HFF-Myc (cell line): ENCODE measurements around the gene SH3PXD2B.

Experiments used
- DNase-seq: peaks from one replicate; pipeline ENCODE4 v3.0.0-alpha.2; 2011; ENCODE audit warnings: low read depth; ENCODE audit errors: extremely low read depth
- H3K4me3 ChIP-seq: replicated peaks from 2 replicates; pipeline ENCODE4 v1.5.1; 2011; ENCODE audit warnings: low read depth, mild to moderate bottlenecking, control low read depth, low read length
- TF ChIP-seq, protein P1 (sequence below): IDR thresholded peaks from 2 replicates; pipeline ENCODE4 v1.5.1; 2012; ENCODE audit warnings: mild to moderate bottlenecking, low read depth, low read length, control low read depth; ENCODE audit errors: missing control alignments

The SH3PXD2B gene

DNA sequence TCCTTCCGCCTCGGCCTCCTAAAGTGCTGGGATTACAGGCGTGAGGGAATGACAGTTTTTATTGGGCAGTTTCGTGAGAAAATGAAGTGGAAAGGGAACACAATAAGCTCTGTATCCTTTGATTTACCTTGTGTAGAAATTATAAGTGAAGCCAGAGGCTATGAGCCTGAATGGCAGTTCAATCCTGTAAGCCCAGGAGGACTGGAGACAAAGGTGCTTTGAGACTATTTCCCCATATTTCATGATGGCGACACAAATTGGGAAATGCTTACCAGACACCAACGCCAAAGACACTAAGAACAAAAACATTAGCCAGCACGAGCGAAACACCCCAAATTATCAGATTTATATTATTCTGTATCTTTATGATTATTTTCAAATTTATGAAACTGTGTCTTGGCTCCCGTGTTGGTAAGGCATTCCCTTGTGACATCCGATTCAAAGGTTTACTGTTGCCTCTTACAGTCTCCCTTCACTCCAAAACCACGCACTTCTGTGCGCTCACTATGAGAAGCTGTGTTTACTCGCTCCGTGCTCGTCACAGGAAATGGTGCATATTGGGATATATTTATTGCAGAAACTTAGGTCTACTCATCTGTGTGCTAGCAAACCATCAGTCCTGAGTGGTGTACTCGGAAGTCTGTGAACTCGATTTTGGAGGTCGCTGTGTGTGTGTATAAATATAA lies 73.9 kb downstream of the SH3PXD2B start:
- no peak for DNase-seq
- no peak overlapping the region for H3K4me3 ChIP-seq
- TF ChIP-seq, protein P1, sequence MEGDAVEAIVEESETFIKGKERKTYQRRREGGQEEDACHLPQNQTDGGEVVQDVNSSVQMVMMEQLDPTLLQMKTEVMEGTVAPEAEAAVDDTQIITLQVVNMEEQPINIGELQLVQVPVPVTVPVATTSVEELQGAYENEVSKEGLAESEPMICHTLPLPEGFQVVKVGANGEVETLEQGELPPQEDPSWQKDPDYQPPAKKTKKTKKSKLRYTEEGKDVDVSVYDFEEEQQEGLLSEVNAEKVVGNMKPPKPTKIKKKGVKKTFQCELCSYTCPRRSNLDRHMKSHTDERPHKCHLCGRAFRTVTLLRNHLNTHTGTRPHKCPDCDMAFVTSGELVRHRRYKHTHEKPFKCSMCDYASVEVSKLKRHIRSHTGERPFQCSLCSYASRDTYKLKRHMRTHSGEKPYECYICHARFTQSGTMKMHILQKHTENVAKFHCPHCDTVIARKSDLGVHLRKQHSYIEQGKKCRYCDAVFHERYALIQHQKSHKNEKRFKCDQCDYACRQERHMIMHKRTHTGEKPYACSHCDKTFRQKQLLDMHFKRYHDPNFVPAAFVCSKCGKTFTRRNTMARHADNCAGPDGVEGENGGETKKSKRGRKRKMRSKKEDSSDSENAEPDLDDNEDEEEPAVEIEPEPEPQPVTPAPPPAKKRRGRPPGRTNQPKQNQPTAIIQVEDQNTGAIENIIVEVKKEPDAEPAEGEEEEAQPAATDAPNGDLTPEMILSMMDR, result no peak

DNA sequence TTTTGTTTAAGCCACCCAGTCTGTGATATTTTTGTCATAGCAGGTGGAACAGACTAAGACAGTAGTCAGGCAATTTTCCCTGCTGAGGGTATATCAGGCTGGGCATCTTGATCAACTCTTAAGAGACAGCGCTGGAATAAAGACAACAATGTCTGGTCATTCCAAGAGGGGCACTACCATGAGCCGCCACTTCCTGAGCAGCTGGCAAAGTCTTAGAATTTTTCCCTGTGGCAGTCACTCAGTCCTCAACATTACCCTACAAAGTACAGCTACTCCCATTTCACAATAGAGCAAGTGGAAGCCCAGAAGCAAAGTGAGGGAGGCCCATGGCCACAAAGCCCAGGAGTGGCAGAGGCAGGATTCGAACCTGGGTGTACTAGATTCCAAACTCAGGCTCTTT lies 74.8 kb downstream of the SH3PXD2B start:
- TF ChIP-seq, protein P1, result no peak

DNA sequence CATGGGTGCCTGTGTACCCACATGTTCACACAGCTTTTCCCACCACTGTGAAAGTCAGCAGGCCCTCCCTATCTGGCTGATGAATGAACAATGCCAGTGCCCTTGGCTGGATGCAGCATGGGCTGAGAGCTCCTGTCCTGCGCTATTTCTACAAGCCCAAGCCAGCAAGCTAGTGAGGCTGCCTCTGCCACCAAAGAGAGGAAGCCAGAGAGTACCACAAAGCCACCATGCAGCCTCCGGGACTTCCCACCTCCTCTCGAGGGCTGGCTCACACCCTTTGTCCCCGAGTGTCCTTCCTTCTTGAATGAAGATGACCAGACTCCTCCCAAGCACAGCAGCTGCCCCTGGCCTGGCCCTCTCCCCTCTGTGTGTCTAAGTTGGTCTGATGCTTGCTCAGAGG lies 76.5 kb downstream of the SH3PXD2B start:
- TF ChIP-seq, protein P1, result no peak
- DNase-seq, result no peak
- H3K4me3 ChIP-seq, result no peak overlapping the region

More for the DNA sequence above, 74.8 kb downstream of the SH3PXD2B start:
- H3K4me3 ChIP-seq, result no peak overlapping the region
- DNase-seq, result no peak

DNA sequence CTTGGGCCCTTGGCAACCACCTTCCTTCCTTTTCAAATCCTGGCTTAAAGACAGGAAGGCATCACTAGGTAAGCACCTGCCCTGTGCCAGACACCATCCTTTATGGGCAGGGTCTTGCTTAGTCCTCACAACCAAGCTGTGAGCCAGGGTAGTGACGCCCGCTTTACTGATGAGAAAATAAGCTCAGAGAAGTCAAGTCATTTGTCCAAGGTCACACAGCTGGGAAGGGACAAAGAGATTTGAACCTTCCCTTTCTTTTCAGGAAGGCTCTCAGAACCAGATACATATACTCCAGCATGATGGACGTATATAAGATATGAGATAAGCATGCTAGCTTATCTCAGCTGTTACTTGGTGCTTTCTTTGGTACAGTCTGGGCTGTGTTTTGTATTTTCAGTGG lies 76.9 kb downstream of the SH3PXD2B start:
- no peak for DNase-seq
- H3K4me3 ChIP-seq, result no peak overlapping the region
- TF ChIP-seq, protein P1, result no peak

DNA sequence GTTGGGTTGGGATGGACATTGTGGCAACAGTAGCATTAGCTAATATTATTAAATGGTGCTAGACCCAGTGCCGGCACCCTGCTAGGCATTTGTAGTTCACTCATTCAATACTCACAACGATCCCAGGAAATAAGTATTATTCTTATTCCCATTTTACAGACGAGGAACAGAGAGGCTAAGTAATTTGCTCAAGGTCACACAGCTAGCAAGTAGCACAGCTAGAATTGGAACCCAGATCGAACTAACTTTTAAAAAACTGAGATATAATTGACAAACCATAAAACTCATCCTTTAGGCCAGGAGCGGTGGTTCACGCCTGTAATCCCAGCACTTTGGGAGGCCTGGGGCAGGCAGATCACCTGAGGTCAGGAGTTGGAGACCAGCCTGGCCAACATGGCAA lies 79.5 kb downstream of the SH3PXD2B start:
- TF ChIP-seq, protein P1, result no peak

DNA sequence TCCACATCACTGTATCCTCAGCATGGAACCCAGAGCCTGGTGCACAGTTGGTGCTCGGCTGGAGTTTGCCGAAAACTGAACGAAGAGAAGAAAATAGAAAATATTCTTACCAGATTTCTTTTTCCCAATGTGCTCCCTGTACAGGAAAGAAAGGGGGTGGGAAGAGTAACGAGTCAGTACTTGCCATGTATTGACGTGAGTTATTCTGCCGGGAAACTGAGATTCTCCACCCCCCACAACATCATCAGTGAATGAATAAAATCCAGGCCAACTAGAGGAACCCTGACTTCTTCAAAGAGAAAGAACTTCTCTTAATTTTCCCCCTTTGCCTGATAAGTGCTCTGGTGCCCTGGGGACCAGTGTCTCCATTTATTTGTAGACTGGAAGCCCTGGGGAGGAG lies 80.6 kb downstream of the SH3PXD2B start:
- DNase-seq, result no peak
- H3K4me3 ChIP-seq, result no peak overlapping the region
- TF ChIP-seq, protein P1, result no peak

More for the DNA sequence above, 79.5 kb downstream of the SH3PXD2B start:
- H3K4me3 ChIP-seq, result no peak overlapping the region
- no peak for DNase-seq

DNA sequence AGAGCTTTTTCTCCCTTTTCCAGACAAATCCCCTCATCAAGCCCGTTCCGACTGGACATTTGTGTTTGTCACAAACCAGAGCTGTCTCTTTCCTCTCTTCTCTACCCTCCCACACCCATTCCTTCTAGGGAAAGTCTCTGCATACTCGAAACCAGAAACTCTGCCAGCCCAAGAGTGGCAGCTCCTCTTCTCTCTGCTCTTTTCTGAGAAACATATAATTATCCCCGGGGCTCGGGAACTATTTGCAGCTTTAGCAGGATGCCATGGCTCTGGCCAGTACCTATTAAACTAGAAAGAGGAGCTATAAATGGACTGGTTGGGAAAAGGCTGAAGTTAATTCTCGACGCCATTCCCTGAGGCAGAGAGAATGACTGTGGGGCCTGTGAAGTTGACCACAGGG lies 82.6 kb downstream of the SH3PXD2B start:
- DNase-seq, result no peak
- TF ChIP-seq, protein P1, result no peak
- H3K4me3 ChIP-seq, result no peak overlapping the region
